Nephron (organoid): Measurements from ENCODE around the gene ARMH3.
A peak's percentile ranks its signal among the peaks of the same experiment; 100 is the strongest.

Source experiments
- H3K27ac Mint-ChIP-seq, 3 experiments: 2 replicates each; pipeline ENCODE4 v1.8.0; 2020; ENCODE audit warnings: mixed read lengths in 3 of 3, mild to moderate bottlenecking in 2 of 3, moderate library complexity in 1 of 3
- H3K27me3 Mint-ChIP-seq: 2 replicates; pipeline ENCODE4 v1.8.0; 2021; ENCODE audit warnings: low read depth, mild to moderate bottlenecking, moderate library complexity, mixed read lengths
- H3K36me3 Mint-ChIP-seq: 2 replicates; pipeline ENCODE4 v1.8.0; 2020; ENCODE audit warnings: low read depth, mixed read lengths
- H3K4me1 Mint-ChIP-seq: 2 replicates; pipeline ENCODE4 v1.8.0; 2020; ENCODE audit warnings: mixed read lengths
- H3K4me3 Mint-ChIP-seq, 3 experiments: 2 replicates each; pipeline ENCODE4 v1.8.0; 2020; ENCODE audit warnings: mild to moderate bottlenecking in 3 of 3, mixed read lengths in 3 of 3, moderate library complexity in 2 of 3
- H3K9me3 Mint-ChIP-seq: 2 replicates; pipeline ENCODE4 v1.8.0; 2020; ENCODE audit warnings: mixed read lengths
- TF ChIP-seq, protein P1 (sequence below), 3 experiments: fragments of 200-600 bp; sonication (generic); IDR thresholded peaks; one replicate each; pipeline ENCODE4 v1.5.0; 2021; ENCODE audit warnings: antibody characterized with exemption in 3 of 3; ENCODE audit not compliant: unreplicated experiment in 3 of 3

Gene ARMH3

DNA sequence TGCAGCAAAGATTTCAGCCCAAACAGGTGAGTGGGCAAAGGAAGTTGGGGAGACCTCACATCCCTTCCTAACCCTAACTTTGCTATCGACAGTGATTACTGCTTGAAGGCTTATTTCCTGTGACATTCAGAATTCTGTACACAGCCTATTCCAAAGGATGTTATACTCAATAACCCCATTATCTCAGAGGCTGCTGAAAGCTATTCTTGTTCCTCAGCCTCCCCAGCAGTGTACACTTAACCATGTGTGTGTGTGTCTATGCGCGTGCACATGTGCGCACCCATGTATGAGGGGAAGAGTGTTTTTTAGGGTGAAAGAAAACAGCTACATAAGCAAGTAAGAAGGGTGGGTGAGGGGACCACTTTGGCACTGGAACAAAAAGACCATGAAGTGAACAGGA is 122.0 kb downstream of the ARMH3 start:
- Mint-ChIP-seq H3K36me3 (peaks cover 5% of the 10 kb centered on the region), H3K4me1 (peaks cover 37% of the 10 kb centered on the region), H3K27ac (peak overlapping the region; percentile 78 to 84 (median 83)), H3K4me3 (no peak overlapping the region), H3K9me3 (no peaks in the 10 kb centered on the region), H3K27me3 (peaks cover 4% of the 10 kb centered on the region)
- TF ChIP-seq, protein P1, sequence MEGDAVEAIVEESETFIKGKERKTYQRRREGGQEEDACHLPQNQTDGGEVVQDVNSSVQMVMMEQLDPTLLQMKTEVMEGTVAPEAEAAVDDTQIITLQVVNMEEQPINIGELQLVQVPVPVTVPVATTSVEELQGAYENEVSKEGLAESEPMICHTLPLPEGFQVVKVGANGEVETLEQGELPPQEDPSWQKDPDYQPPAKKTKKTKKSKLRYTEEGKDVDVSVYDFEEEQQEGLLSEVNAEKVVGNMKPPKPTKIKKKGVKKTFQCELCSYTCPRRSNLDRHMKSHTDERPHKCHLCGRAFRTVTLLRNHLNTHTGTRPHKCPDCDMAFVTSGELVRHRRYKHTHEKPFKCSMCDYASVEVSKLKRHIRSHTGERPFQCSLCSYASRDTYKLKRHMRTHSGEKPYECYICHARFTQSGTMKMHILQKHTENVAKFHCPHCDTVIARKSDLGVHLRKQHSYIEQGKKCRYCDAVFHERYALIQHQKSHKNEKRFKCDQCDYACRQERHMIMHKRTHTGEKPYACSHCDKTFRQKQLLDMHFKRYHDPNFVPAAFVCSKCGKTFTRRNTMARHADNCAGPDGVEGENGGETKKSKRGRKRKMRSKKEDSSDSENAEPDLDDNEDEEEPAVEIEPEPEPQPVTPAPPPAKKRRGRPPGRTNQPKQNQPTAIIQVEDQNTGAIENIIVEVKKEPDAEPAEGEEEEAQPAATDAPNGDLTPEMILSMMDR (IDR thresholded peaks at IDR 0.05; ENCODE audit: unreplicated experiment in 3 of 3) = no peak

DNA sequence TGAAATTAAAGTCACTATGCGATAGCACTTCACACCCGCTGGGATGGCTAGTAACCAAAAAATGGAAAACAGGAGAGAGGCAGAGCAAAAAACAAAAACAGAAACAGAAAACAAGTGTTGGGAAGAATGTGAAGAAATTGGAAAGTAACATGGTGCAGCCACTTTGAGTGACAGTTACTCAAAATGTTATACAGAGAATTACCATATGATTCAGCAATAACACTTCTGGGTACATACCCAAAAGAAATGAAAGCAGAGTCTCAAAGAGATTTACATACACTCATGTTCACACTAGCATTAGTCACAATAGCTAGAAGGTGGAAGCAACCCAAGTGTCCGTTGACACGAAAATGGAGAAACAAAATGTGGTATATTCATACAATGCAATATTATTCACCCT is 123.8 kb downstream of the ARMH3 start:
- Mint-ChIP-seq H3K9me3 (no peaks in the 10 kb centered on the region), H3K36me3 (peaks cover 15% of the 10 kb centered on the region), H3K4me1 (peaks cover 22% of the 10 kb centered on the region), H3K27ac (no peak overlapping the region), H3K4me3 (no peak overlapping the region), H3K27me3 (peaks cover 4% of the 10 kb centered on the region)
- TF ChIP-seq, protein P1 (IDR thresholded peaks at IDR 0.05; ENCODE audit: unreplicated experiment in 3 of 3) = no peak

DNA sequence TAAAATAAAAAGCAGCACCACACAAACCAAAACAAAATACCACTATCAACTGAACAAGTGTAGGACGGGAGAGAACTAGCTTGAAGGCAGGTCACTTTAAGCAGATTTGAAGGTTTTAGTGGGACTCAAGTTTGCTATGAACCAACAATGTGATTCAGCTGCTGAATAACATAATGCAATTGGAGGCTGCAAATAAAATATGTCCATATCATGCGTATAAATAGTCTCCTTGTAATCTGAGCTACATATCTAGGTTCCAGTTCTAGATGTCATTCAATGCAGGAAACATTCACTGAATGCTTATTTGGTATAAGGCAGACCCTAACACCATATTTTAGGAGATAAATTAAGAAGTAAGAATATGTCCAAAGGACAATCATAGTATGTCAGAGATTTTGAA is 130.9 kb downstream of the ARMH3 start:
- peaks cover 10% of the 10 kb centered on the region for H3K4me1 Mint-ChIP-seq
- H3K36me3 Mint-ChIP-seq = peaks cover 26% of the 10 kb centered on the region
- TF ChIP-seq, protein P1 (IDR thresholded peaks at IDR 0.05; ENCODE audit: unreplicated experiment in 3 of 3) = no peak
- no peak overlapping the region for H3K27ac Mint-ChIP-seq
- no peaks in the 10 kb centered on the region for H3K27me3 Mint-ChIP-seq
- H3K4me3 Mint-ChIP-seq = no peak overlapping the region
- H3K9me3 Mint-ChIP-seq = no peaks in the 10 kb centered on the region

DNA sequence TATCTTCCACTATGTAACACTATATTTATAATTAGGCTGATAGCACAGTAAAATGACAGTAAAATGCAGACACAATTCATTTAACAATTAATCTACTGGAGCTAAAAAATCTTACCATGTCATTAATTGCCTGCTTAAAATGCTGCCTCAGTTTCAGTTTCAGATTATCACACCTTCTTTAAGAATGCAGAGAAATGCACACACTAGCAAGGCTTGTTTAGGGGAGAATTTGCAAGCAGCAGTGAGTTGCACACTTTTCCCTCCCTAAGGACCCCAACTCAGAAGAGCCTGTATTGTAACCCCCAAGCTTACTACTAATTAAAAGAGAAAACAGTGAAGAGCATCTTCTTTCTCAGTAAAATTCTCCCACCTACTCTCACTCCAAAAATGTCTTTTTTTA is 132.7 kb downstream of the ARMH3 start:
- no peak overlapping the region for H3K4me3 Mint-ChIP-seq
- no peak overlapping the region for H3K27ac Mint-ChIP-seq
- peaks cover 10% of the 10 kb centered on the region for H3K4me1 Mint-ChIP-seq
- TF ChIP-seq, protein P1 (IDR thresholded peaks at IDR 0.05; ENCODE audit: unreplicated experiment in 3 of 3) = no peak
- no peaks in the 10 kb centered on the region for H3K27me3 Mint-ChIP-seq
- no peaks in the 10 kb centered on the region for H3K9me3 Mint-ChIP-seq
- peaks cover 27% of the 10 kb centered on the region for H3K36me3 Mint-ChIP-seq

DNA sequence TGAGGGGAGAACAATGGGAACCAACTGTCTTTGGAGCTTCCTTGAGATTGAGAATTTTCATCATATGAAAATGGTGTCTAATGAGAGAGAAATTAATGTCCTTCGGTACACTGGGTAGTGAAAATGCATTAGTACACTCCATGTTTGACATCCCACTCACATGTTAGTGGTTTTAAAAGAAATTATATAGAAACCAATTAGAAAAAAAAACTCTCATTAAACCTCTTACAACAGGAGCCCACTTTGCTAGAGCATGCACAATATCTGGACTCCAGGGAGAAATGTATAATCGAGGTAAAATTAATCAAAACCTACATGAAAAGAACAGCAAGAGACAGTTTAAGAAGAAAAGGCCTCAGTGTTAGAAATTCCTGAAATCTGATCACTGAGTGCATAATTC is 133.1 kb downstream of the ARMH3 start:
- H3K27ac Mint-ChIP-seq = no peak overlapping the region
- H3K9me3 Mint-ChIP-seq = no peaks in the 10 kb centered on the region
- peaks cover 23% of the 10 kb centered on the region for H3K36me3 Mint-ChIP-seq
- peaks cover 10% of the 10 kb centered on the region for H3K4me1 Mint-ChIP-seq
- no peak overlapping the region for H3K4me3 Mint-ChIP-seq
- TF ChIP-seq, protein P1 (IDR thresholded peaks at IDR 0.05; ENCODE audit: unreplicated experiment in 3 of 3) = no peak
- H3K27me3 Mint-ChIP-seq = no peaks in the 10 kb centered on the region

DNA sequence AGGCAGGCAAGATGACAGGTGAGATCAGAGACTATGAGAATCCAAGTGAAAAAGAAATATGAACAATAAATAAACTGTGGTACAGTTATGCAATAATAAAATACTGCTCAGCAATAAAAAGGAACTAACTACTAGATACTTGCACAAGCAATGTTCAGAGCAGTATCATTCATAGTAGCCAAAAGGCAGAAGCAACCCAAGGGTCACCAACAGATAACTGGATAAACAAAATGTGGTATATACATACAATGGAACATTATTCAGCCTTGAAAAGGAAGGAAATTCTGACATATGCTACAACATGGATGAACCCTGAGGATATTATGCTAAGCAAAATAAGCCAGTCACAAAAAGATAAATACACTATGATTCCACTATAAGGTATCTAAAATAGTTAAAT is 135.4 kb downstream of the ARMH3 start:
- no peak overlapping the region for H3K27ac Mint-ChIP-seq
- no peak overlapping the region for H3K4me3 Mint-ChIP-seq
- peaks cover 18% of the 10 kb centered on the region for H3K36me3 Mint-ChIP-seq
- no peaks in the 10 kb centered on the region for H3K9me3 Mint-ChIP-seq
- no peaks in the 10 kb centered on the region for H3K27me3 Mint-ChIP-seq
- H3K4me1 Mint-ChIP-seq = peaks cover 10% of the 10 kb centered on the region
- TF ChIP-seq, protein P1 (IDR thresholded peaks at IDR 0.05; ENCODE audit: unreplicated experiment in 3 of 3) = no peak
